ENCODE data around the gene HIVEP3.

The HIVEP3 gene

GRCh38 chr1:41768583-41768982, 150.1 kb downstream of the HIVEP3 start:
- TF ChIP-seq YY1 (IDR thresholded peaks at IDR 0.05; ENCODE audit: low read depth) (no peak), TCF12 (IDR thresholded peaks at IDR 0.05; ENCODE audit: low read depth) (no peak)

GRCh38 chr1:41767534-41768525, 150.9 kb downstream of the HIVEP3 start:
- no peak for TF ChIP-seq MAX (IDR thresholded peaks at IDR 0.05)
- no peak for TF ChIP-seq EP300 (IDR thresholded peaks at IDR 0.05; ENCODE audit: borderline replicate concordance)
- no peak for TF ChIP-seq YY1 (IDR thresholded peaks at IDR 0.05; ENCODE audit: low read depth)
- TF ChIP-seq FOXM1 (IDR thresholded peaks at IDR 0.05; ENCODE audit: borderline replicate concordance, low read depth), result no peak
- TF ChIP-seq REST (IDR thresholded peaks at IDR 0.05; ENCODE audit: low read depth), result no peak
- TF ChIP-seq RAD21 (IDR thresholded peaks at IDR 0.05; ENCODE audit: low read depth), result no peak
- no peak for TF ChIP-seq TEAD4 (IDR thresholded peaks at IDR 0.05)
- TF ChIP-seq USF1 (IDR thresholded peaks at IDR 0.05), result no peak
- no peak for TF ChIP-seq CEBPB (IDR thresholded peaks at IDR 0.05)

GRCh38 chr1:41766546-41766945, 152.2 kb downstream of the HIVEP3 start:
- TF ChIP-seq REST (IDR thresholded peaks at IDR 0.05; ENCODE audit: low read depth), result no peak
- no peak for TF ChIP-seq RAD21 (IDR thresholded peaks at IDR 0.05; ENCODE audit: low read depth)
- no peak for TF ChIP-seq TEAD4 (IDR thresholded peaks at IDR 0.05)
- TF ChIP-seq YY1 (IDR thresholded peaks at IDR 0.05; ENCODE audit: low read depth), result no peak
- no peak for TF ChIP-seq TCF12 (IDR thresholded peaks at IDR 0.05; ENCODE audit: low read depth)
- TF ChIP-seq EP300 (IDR thresholded peaks at IDR 0.05; ENCODE audit: borderline replicate concordance), result no peak
- no peak for TF ChIP-seq CEBPB (IDR thresholded peaks at IDR 0.05)
- TF ChIP-seq USF1 (IDR thresholded peaks at IDR 0.05), result no peak
- no peak for TF ChIP-seq TAF1 (IDR thresholded peaks at IDR 0.05; ENCODE audit: low read depth)
- TF ChIP-seq MAX (IDR thresholded peaks at IDR 0.05), result no peak
- no peak for TF ChIP-seq EGR1 (IDR thresholded peaks at IDR 0.05)
- TF ChIP-seq NFIC (IDR thresholded peaks at IDR 0.05), result no peak
- TF ChIP-seq ZBTB7A (IDR thresholded peaks at IDR 0.05; ENCODE audit: low read depth), result no peak

- TF ChIP-seq USF1 (IDR thresholded peaks at IDR 0.05), result no peak
- no peak for TF ChIP-seq TEAD4 (IDR thresholded peaks at IDR 0.05)
- no peak for TF ChIP-seq REST (IDR thresholded peaks at IDR 0.05; ENCODE audit: low read depth)
- no peak for TF ChIP-seq MAX (IDR thresholded peaks at IDR 0.05)
- TF ChIP-seq EGR1 (IDR thresholded peaks at IDR 0.05), result no peak
- TF ChIP-seq CEBPB (IDR thresholded peaks at IDR 0.05), result no peak
- no peak for TF ChIP-seq TAF1 (IDR thresholded peaks at IDR 0.05; ENCODE audit: low read depth)
- no peak for TF ChIP-seq YY1 (IDR thresholded peaks at IDR 0.05; ENCODE audit: low read depth)
- no peak for TF ChIP-seq RAD21 (IDR thresholded peaks at IDR 0.05; ENCODE audit: low read depth)
- no peak for TF ChIP-seq TCF12 (IDR thresholded peaks at IDR 0.05; ENCODE audit: low read depth)
Observed at GRCh38 chr1:41766041-41766440, 152.7 kb downstream of the HIVEP3 start.
